ENCODE measurements around the gene IL1RAPL2.

- no peak for TF ChIP-seq CTCF (IDR thresholded peaks at IDR 0.05)
- no peak for TF ChIP-seq POLR2A (IDR thresholded peaks at IDR 0.05)
Measured at GRCh38 chrX:104670051-104670450, 104.1 kb downstream of the IL1RAPL2 start.
